Adrenal gland (tissue), 12 donors: ENCODE data around the gene GRIN1. TPM values are rescaled to one million over a fixed set of nuclear protein-coding genes. Genes with fewer than 3 reads are reported as not detected.

Source experiments
- DNase-seq, 7 donors: peaks; one replicate each; pipeline ENCODE4 v3.0.0-alpha.2; 2019 to 2020
- H3K27ac ChIP-seq, 5 donors: fragments of 200-600 bp; sonication (generic) in 4 of 5; 1 replicate in 3 of 5; 2 replicates in 2 of 5; pipeline versions ENCODE4 v1.5.1 to v1.8.0; 2016 to 2020; ENCODE audit warnings: mild to moderate bottlenecking in 1 of 5
- H3K27me3 ChIP-seq: fragments of 200-600 bp; 2 replicates; pipeline ENCODE4 v1.8.0; 2021
- H3K36me3 ChIP-seq, 2 donors: fragments of 200-600 bp; replicated peaks in 1 of 2; 1 replicate in 1 of 2; 2 replicates in 1 of 2; pipeline versions ENCODE4 v1.5.1 to v1.8.0; 2018 to 2022
- H3K4me1 ChIP-seq, 2 donors: fragments of 200-600 bp; replicated peaks in 1 of 2; 1 replicate in 1 of 2; 2 replicates in 1 of 2; pipeline versions ENCODE4 v1.5.1 to v1.8.0; 2018 to 2021
- H3K4me3 ChIP-seq, 4 donors: fragments of 200-600 bp; sonication (generic) in 3 of 4; one replicate each; pipeline ENCODE4 v1.5.1; 2016 to 2018
- H3K9me3 ChIP-seq, 3 donors: fragments of 200-600 bp; sonication (generic) in 1 of 3; replicated peaks in 1 of 3; 1 replicate in 2 of 3; 2 replicates in 1 of 3; pipeline versions ENCODE4 v1.5.1 to v1.8.0; 2016 to 2021
- POLR2A ChIP-seq, 2 donors: fragments of 450-650 bp; IDR thresholded peaks; one replicate each; pipeline ENCODE4 v1.6.1; 2017; ENCODE audit warnings: antibody characterized with exemption in 2 of 2, mild to moderate bottlenecking in 2 of 2, moderate library complexity in 1 of 2
- WGBS, 4 donors: extraction: QIAGEN DNeasy Blood & Tissue Kit in 2 of 4; methylation state at CpG; one replicate each; pipeline versions ENCODE4 v1.1.5 to v1.1.7; 2013 to 2017; 5-methylcytosine and 5-hydroxymethylcytosine counted together
- intact Hi-C, 2 donors: fragments of 100-400 bp; cut with DNase I; formaldehyde crosslinking; loops; one replicate each; pipeline versions ENCODE4 v1.14.1 to v1.15.0; 2022 to 2023
- polyA plus RNA-seq, 3 donors: library from polyadenylated mRNA; stranded (reverse); fragments of 200-250 nt in 2 of 3; fragments of 350-450 nt in 1 of 3; fragmentation: Illumina TruSeq in 1 of 3; extraction: RNeasy Lipid Tissue Mini Kit (QIAGEN cat#74804) in 1 of 3; gene quantifications; one replicate each; pipeline ENCODE4 v1.2.3, GENCODE V29; 2013 to 2014
- total RNA-seq, 9 donors: library from RNA; depleted of rRNA in 4 of 9; stranded (reverse); fragments of >200 nt in 4 of 9; fragments of 120-200 nt in 1 of 9; fragmentation: NEBNext Ultra II Directional in 1 of 9; extraction: Animal tissue kit (Norgen Biotek cat#: 25700) in 1 of 9; gene quantifications; one replicate each; pipeline versions ENCODE4 v1.1.0 to v1.2.4, GENCODE V29; 2013 to 2023
- TF ChIP-seq, protein P1 (sequence below), 6 experiments: fragments of 450-650 bp in 4 of 6; fragments of 200-600 bp in 2 of 6; sonication (generic) in 1 of 6; IDR thresholded peaks; 1 replicate in 5 of 6; 2 replicates in 1 of 6; pipeline versions ENCODE4 v1.5.1 to v1.8.0; 2016 to 2021; ENCODE audit warnings: antibody characterized with exemption in 6 of 6, mild to moderate bottlenecking in 2 of 6, moderate library complexity in 1 of 6
- donor health status: healthy with polysubstance abuse.
- donor health status: Bipolar disorder and iron deficiency.
- donor health status: DM: yes; HTN: yes; CAD: no.
- donor health status: DM: no; HTN: no; CAD: no.
- donor health status: DM: no; HTN: no; CAD: no.
- donor health status: DM: yes; HTN: yes; CAD: no.

Gene GRIN1
- total and polyA plus RNA-seq, 12 donors, result 0.04 to 0.28 (median 0.10) TPM; not detected in 5

DNA sequence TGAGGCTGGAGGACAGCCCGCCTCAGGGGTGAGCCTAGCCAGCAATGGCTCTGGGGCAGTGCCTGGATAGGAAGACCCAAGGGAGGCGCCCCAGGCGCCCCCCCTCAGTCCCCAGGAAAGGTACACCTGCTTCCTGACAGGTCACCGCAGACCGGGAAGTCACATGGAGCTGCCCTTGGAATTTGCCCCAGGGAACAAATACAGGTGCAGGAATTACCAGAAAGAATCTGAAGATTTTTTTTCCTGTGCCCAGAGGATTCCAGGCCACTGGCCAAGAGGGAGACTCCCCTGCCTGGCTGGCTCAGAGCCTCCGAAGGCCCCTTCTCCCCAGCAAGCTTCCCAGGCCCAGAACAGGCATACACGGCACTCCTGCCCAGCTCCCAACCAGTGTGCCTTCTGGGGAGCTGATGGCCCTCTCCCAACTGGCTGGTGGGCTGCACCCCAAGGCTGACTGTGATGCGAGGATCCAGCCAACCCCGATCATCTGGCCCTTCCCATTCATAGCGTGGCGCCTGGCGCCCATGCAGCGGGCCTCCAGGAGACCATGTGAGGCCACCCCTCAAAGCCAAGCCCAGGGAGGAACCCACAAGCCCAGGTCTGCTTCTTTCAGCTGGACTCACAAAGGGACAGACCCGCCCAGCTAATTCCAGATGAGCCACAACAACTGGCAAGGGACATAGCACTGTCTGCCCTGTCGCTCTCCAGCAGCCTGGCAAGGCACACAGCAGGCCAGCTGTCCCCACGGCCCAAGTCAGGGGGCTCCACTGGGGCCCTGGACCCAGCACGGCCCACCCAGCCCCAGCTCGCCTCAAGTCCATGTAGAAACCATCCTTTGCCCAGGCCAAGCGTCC is 59.3 kb downstream of the GRIN1 start:
- Histone ChIP-seq H3K9me3 (no peaks in the 10 kb centered on the region), H3K27me3 (no peaks in the 10 kb centered on the region), H3K4me1 (peaks cover 6 to 40% of the 10 kb centered on the region in 2 donors), H3K36me3 (no peaks in the 10 kb centered on the region), H3K4me3 (no peak overlapping the region), H3K27ac (no peak overlapping the region)
- 79 to 90% (median 81%) methylated on average over 6 to 19 of the region's 19 CpGs for WGBS, 4 donors
- TF ChIP-seq, protein P1, sequence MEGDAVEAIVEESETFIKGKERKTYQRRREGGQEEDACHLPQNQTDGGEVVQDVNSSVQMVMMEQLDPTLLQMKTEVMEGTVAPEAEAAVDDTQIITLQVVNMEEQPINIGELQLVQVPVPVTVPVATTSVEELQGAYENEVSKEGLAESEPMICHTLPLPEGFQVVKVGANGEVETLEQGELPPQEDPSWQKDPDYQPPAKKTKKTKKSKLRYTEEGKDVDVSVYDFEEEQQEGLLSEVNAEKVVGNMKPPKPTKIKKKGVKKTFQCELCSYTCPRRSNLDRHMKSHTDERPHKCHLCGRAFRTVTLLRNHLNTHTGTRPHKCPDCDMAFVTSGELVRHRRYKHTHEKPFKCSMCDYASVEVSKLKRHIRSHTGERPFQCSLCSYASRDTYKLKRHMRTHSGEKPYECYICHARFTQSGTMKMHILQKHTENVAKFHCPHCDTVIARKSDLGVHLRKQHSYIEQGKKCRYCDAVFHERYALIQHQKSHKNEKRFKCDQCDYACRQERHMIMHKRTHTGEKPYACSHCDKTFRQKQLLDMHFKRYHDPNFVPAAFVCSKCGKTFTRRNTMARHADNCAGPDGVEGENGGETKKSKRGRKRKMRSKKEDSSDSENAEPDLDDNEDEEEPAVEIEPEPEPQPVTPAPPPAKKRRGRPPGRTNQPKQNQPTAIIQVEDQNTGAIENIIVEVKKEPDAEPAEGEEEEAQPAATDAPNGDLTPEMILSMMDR (IDR thresholded peaks at IDR 0.05), result no peak
- no peak for TF ChIP-seq POLR2A (IDR thresholded peaks at IDR 0.05)
- DNase-seq, result no peak
- intact Hi-C loops, result no loop called here

DNA sequence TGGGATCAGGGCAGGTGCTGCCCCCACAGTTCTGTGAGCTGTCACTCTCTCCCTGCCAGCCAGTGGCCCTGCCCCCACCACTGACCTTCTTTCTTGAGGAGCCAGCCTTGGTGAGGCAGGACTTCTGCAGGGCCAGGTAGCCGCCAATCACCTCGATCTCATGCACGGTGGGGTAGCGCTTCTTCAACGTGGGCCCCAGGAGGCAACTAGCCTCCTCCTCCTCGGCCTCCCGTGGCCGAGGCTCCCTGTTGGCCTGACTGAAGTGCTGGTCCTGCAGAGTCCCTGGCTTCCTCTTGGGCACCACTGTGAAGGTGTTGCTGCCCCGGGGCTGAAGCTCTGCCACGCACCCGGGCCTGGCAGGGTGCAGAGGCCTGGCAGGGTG is 59.9 kb downstream of the GRIN1 start:
- no peaks in the 10 kb centered on the region for H3K27me3 ChIP-seq
- H3K9me3 ChIP-seq, result no peaks in the 10 kb centered on the region
- intact Hi-C loops, result no loop called here
- no peaks in the 10 kb centered on the region for H3K36me3 ChIP-seq
- WGBS, 4 donors, result 47 to 80% (median 59%) methylated on average over 1 to 11 of the region's 11 CpGs
- no peak for DNase-seq
- no peak overlapping the region for H3K27ac ChIP-seq
- H3K4me1 ChIP-seq, result peaks cover 6 to 46% of the 10 kb centered on the region in 2 donors
- no peak for TF ChIP-seq POLR2A (IDR thresholded peaks at IDR 0.05)
- TF ChIP-seq, protein P1 (IDR thresholded peaks at IDR 0.05), result no peak
- no peak overlapping the region for H3K4me3 ChIP-seq

DNA sequence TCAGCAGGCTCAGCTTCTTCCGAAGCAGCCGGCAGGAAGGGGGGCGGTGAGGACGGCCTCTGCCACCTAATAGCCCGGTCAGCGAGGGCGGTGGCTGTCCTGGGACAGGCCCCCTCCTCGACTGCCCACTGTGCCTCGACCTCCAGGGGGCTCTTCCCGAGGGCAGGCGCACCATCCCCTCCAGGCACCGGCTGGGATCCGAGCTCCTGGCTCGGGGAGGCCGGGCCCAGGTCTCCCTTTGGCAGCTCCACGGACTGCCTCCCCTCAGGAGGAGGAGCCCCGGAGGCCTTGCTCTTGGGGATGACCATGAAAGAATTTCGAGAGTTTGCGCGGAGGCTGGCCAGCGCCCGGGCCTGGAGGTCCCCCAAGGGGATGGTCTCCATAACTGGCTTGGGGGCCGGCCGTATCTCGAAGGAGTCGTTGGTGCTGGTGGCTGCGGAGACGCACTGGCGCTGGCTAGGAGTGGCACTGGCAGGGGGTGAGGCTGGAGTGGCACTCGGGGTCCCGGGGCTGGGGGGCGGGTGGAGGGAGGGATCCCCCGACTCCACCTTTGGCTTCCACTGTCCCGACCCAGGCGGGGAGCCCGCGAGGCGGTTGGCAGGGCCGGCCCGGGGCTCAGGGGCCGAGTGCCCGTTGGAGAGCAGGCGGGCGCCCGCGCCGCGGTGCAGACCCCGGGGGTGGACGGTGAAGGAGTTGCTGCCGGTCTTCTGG is 60.6 kb downstream of the GRIN1 start:
- no peaks in the 10 kb centered on the region for H3K9me3 ChIP-seq
- no peaks in the 10 kb centered on the region for H3K27me3 ChIP-seq
- WGBS, 4 donors, result 7 to 21% (median 10%) methylated on average over 11 to 51 of the region's 51 CpGs; no CpG with 5 or more reads in 1 of the 4 donors
- no peak overlapping the region for H3K27ac ChIP-seq
- no peak for DNase-seq
- TF ChIP-seq, protein P1 (IDR thresholded peaks at IDR 0.05), result no peak
- no peak for TF ChIP-seq POLR2A (IDR thresholded peaks at IDR 0.05)
- H3K36me3 ChIP-seq, result no peaks in the 10 kb centered on the region
- H3K4me3 ChIP-seq, result peak overlapping the region in 2 of 4 donors; percentile 13 to 91
- intact Hi-C loops, result no loop called here
- peaks cover 10 to 52% of the 10 kb centered on the region in 2 donors for H3K4me1 ChIP-seq
